ENCODE data around the gene CHIC2. TPM values are rescaled to one million over a fixed set of nuclear protein-coding genes. Genes with fewer than 3 reads are reported as not detected.

Gene CHIC2
- total RNA-seq, 1 donor from 2014 or later: 12.8 TPM

DNA sequence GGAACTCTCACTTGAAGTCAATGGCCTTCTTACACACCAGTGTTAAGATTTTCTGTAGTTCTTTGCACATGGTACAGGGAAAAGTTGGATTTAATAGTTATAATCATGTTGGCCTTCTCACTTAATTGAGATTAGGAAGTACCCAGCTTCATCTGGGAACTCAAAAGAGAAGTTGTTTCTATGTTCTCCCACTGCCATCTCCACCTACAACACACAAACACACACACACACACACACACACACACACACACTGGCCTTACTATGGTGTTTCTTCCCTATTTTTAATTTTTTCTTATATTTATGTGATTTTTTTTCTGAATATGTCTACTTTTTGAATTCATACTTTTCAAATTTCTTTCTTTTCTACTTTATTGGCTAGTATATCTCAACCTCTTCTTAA is 10.0 kb upstream of the CHIC2 start:
- Mint-ChIP-seq H3K9me3 (no peaks in the 10 kb centered on the region), H3K4me3 (no peak overlapping the region), H3K27ac (no peak overlapping the region), H3K4me1 (no peaks in the 10 kb centered on the region), H3K36me3 (no peaks in the 10 kb centered on the region), H3K27me3 (ENCODE audit: insufficient read depth, low read depth) (no peaks in the 10 kb centered on the region)
- Histone ChIP-seq H3K9ac (no peak overlapping the region), H3K4me3 (no peak overlapping the region), H3K27me3 (no peaks in the 10 kb centered on the region), H3K79me2 (ENCODE audit: low read depth) (no peaks in the 10 kb centered on the region), H3K27ac (no peak overlapping the region), H3K4me2 (no peak overlapping the region), H3F3A (ENCODE audit: low read depth) (no peaks in the 10 kb centered on the region), H3K4me1 (no peaks in the 10 kb centered on the region), H3K9me3 (ENCODE audit: low read depth) (no peaks in the 10 kb centered on the region), H2AFZ (replicated peaks) (no peak overlapping the region), H4K20me1 (ENCODE audit: low read depth) (no peaks in the 10 kb centered on the region), H3K36me3 (no peaks in the 10 kb centered on the region)
- no peak for DNase-seq (ENCODE audit: low spot score)
- TF ChIP-seq, protein P1, sequence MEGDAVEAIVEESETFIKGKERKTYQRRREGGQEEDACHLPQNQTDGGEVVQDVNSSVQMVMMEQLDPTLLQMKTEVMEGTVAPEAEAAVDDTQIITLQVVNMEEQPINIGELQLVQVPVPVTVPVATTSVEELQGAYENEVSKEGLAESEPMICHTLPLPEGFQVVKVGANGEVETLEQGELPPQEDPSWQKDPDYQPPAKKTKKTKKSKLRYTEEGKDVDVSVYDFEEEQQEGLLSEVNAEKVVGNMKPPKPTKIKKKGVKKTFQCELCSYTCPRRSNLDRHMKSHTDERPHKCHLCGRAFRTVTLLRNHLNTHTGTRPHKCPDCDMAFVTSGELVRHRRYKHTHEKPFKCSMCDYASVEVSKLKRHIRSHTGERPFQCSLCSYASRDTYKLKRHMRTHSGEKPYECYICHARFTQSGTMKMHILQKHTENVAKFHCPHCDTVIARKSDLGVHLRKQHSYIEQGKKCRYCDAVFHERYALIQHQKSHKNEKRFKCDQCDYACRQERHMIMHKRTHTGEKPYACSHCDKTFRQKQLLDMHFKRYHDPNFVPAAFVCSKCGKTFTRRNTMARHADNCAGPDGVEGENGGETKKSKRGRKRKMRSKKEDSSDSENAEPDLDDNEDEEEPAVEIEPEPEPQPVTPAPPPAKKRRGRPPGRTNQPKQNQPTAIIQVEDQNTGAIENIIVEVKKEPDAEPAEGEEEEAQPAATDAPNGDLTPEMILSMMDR (IDR thresholded peaks at IDR 0.05): no peak
- TF ChIP-seq EZH2 (IDR thresholded peaks at IDR 0.05) (no peak), EZH2phosphoT487 (IDR thresholded peaks at IDR 0.05) (no peak)

DNA sequence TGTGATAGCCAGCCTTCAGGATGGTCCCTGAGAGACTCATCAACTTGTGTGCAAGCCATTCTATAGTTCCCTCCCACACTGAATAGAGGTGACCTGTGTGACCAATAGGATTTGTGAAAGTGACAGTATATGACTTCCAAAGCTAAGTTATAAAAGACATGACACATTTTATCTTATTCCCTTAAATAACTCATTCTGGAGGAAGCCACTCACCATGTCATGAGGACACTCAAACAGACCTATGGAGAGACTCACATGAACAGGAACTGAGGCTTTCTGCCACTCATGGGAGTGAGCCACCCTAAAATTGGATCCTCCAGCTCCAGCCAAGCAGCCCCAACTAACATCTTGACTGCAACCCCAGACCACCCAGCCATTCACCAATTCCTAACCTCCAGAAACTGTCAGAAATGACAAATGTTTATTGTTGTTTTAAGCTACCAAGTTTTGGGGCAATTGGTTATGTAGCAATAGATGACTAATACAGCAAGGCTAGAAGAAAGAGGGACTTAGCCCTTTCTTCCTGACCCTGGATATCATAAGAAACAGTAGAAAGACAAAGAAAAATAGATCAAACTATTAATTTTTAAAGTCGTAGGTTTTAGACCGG is 9.0 kb upstream of the CHIC2 start:
- H3K27me3 Mint-ChIP-seq (ENCODE audit: insufficient read depth, low read depth): no peaks in the 10 kb centered on the region
- Histone ChIP-seq H3K36me3 (no peaks in the 10 kb centered on the region), H3K79me2 (ENCODE audit: low read depth) (no peaks in the 10 kb centered on the region), H2AFZ (replicated peaks) (no peak overlapping the region), H3K4me1 (no peaks in the 10 kb centered on the region), H3K4me2 (no peak overlapping the region), H3K27me3 (no peaks in the 10 kb centered on the region), H3K9me3 (ENCODE audit: low read depth) (no peaks in the 10 kb centered on the region), H3K9ac (no peak overlapping the region), H3F3A (ENCODE audit: low read depth) (no peaks in the 10 kb centered on the region), H3K4me3 (no peak overlapping the region), H3K27ac (no peak overlapping the region), H4K20me1 (ENCODE audit: low read depth) (no peaks in the 10 kb centered on the region)
- no peaks in the 10 kb centered on the region for H3K4me1 Mint-ChIP-seq
- H3K36me3 Mint-ChIP-seq: no peaks in the 10 kb centered on the region
- no peak overlapping the region for H3K4me3 Mint-ChIP-seq
- TF ChIP-seq, protein P1 (IDR thresholded peaks at IDR 0.05): no peak
- TF ChIP-seq EZH2phosphoT487 (IDR thresholded peaks at IDR 0.05): no peak
- TF ChIP-seq EZH2 (IDR thresholded peaks at IDR 0.05): no peak
- H3K9me3 Mint-ChIP-seq: no peaks in the 10 kb centered on the region
- no peak for DNase-seq (ENCODE audit: low spot score)
- no peak overlapping the region for H3K27ac Mint-ChIP-seq

DNA sequence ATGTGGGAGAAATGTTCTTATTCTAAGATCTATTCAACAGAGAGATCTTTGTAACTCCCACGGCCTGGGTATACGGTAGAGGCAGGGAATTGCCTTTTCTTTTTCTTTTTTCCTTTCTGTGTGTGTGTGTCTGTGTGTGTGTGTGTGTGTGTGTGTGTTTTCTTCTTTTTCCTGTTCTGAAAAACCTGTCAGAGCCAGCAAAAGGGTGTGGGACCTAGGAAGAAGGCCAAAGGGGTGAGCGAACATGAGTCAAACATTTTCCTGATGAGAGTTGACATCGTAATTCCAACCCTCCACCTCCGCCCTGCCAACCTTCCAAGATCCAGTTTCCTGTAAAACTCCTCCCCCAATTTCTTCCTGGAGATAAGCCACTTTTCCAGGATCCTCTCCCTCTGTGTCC is 2.8 kb upstream of the CHIC2 start:
- no peaks in the 10 kb centered on the region for H3K9me3 Mint-ChIP-seq
- peaks cover 3% of the 10 kb centered on the region for H3F3A ChIP-seq (ENCODE audit: low read depth)
- no peak overlapping the region for H2AFZ ChIP-seq (replicated peaks)

DNA sequence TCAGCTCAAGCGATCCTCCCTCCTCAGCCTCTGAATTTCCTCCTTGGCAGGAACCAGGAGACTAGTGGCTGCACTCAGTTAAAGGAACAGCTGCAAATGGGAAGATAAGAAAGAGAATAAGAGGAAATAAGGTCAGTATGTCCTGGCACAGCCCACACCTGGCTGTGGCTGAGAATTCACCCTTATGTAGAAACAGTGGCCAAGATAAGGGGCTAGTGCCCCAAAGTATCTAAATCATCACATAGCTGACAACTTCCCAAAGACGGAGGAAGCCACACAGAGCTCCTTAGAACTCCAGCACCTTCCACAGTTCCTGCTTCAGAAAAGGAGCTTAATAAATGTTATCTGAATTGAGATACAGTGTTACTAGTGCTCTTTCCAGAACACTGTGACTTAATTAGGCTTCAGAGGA is 2.3 kb upstream of the CHIC2 start:
- no peak overlapping the region for H3K9ac ChIP-seq
- H3K4me1 ChIP-seq: peaks cover 14% of the 10 kb centered on the region
- H2AFZ ChIP-seq (replicated peaks): no peak overlapping the region
- no peak overlapping the region for H3K4me2 ChIP-seq
- H3F3A ChIP-seq (ENCODE audit: low read depth): peaks cover 3% of the 10 kb centered on the region
- no peak overlapping the region for H3K4me3 Mint-ChIP-seq
- no peak overlapping the region for H3K27ac ChIP-seq
- TF ChIP-seq EZH2phosphoT487 (IDR thresholded peaks at IDR 0.05): no peak
- TF ChIP-seq, protein P1 (IDR thresholded peaks at IDR 0.05): no peak
- no peak for TF ChIP-seq EZH2 (IDR thresholded peaks at IDR 0.05)
- DNase-seq (ENCODE audit: low spot score): no peak
- H3K9me3 ChIP-seq (ENCODE audit: low read depth): no peaks in the 10 kb centered on the region
- peaks cover 23% of the 10 kb centered on the region for H3K79me2 ChIP-seq (ENCODE audit: low read depth)
- H3K27me3 ChIP-seq: peaks cover 23% of the 10 kb centered on the region
- H3K9me3 Mint-ChIP-seq: no peaks in the 10 kb centered on the region
- H3K4me1 Mint-ChIP-seq: peaks cover 24% of the 10 kb centered on the region
- H3K36me3 ChIP-seq: no peaks in the 10 kb centered on the region
- no peak overlapping the region for H3K27ac Mint-ChIP-seq
- H4K20me1 ChIP-seq (ENCODE audit: low read depth): peaks cover 20% of the 10 kb centered on the region
- H3K36me3 Mint-ChIP-seq: no peaks in the 10 kb centered on the region
- H3K27me3 Mint-ChIP-seq (ENCODE audit: insufficient read depth, low read depth): peaks cover 3% of the 10 kb centered on the region
- H3K4me3 ChIP-seq: no peak overlapping the region

More for the DNA sequence above, 2.8 kb upstream of the CHIC2 start:
- Histone ChIP-seq H3K9ac (no peak overlapping the region), H3K9me3 (ENCODE audit: low read depth) (no peaks in the 10 kb centered on the region), H3K36me3 (no peaks in the 10 kb centered on the region), H3K27ac (no peak overlapping the region), H3K79me2 (ENCODE audit: low read depth) (peaks cover 18% of the 10 kb centered on the region), H3K4me3 (no peak overlapping the region), H3K4me2 (no peak overlapping the region), H4K20me1 (ENCODE audit: low read depth) (peaks cover 15% of the 10 kb centered on the region), H3K4me1 (peaks cover 14% of the 10 kb centered on the region), H3K27me3 (peaks cover 23% of the 10 kb centered on the region)
- H3K4me3 Mint-ChIP-seq: no peak overlapping the region
- H3K27ac Mint-ChIP-seq: no peak overlapping the region
- TF ChIP-seq EZH2phosphoT487 (IDR thresholded peaks at IDR 0.05) (no peak), EZH2 (IDR thresholded peaks at IDR 0.05) (no peak)
- H3K4me1 Mint-ChIP-seq: peaks cover 20% of the 10 kb centered on the region
- DNase-seq (ENCODE audit: low spot score): no peak
- no peaks in the 10 kb centered on the region for H3K36me3 Mint-ChIP-seq
- peaks cover 3% of the 10 kb centered on the region for H3K27me3 Mint-ChIP-seq (ENCODE audit: insufficient read depth, low read depth)
